Skeletal muscle cell (primary cell): ENCODE measurements around the gene ITGB6.
"Not testable (repeated sequence)": the region's sequence is repeated elsewhere in the genome, so short reads cannot be mapped to it uniquely, and the experiment has no call there.

Experiments used
- DNase-seq: peaks from one replicate; pipeline ENCODE4 v3.0.0-alpha.2; 2010; ENCODE audit warnings: low read depth
- H3K4me3 ChIP-seq: 2 replicates; pipeline ENCODE4 v1.5.1; 2011; ENCODE audit warnings: low read depth, mild to moderate bottlenecking, control low read depth, low read length, moderate library complexity

ITGB6 gene

GRCh38 chr2:160200921-160201320 is 849 bp upstream of the ITGB6 start:
- DNase-seq, result no peak
- H3K4me3 ChIP-seq, result no peak overlapping the region

GRCh38 chr2:160199053-160199452 is 1.0 kb downstream of the ITGB6 start:
- DNase-seq, result no peak
- H3K4me3 ChIP-seq, result no peak overlapping the region

GRCh38 chr2:160197587-160197986 is 2.5 kb downstream of the ITGB6 start:
- no peak overlapping the region for H3K4me3 ChIP-seq
- no peak for DNase-seq

GRCh38 chr2:160194946-160195345 is 5.1 kb downstream of the ITGB6 start:
- no peak for DNase-seq
- no peak overlapping the region for H3K4me3 ChIP-seq

GRCh38 chr2:160194351-160194750 is 5.7 kb downstream of the ITGB6 start:
- no peak overlapping the region for H3K4me3 ChIP-seq
- no peak for DNase-seq

GRCh38 chr2:160181146-160181836 is 18.8 kb downstream of the ITGB6 start:
- not testable (repeated sequence) for H3K4me3 ChIP-seq
- DNase-seq, result peak; percentile 25

- not testable (repeated sequence) for DNase-seq, H3K4me3 ChIP-seq
Measured at GRCh38 chr2:160180690-160181089, 19.4 kb downstream of the ITGB6 start.

GRCh38 chr2:160180172-160180571 is 19.9 kb downstream of the ITGB6 start:
- DNase-seq, result no peak
- H3K4me3 ChIP-seq, result no peak overlapping the region

- no peak overlapping the region for H3K4me3 ChIP-seq
- no peak for DNase-seq
Measured at GRCh38 chr2:160175169-160176134, 24.6 kb downstream of the ITGB6 start.

- DNase-seq, result no peak
- H3K4me3 ChIP-seq, result no peak overlapping the region
Measured at GRCh38 chr2:160174322-160174721, 25.8 kb downstream of the ITGB6 start.

GRCh38 chr2:160169988-160170387 is 30.1 kb downstream of the ITGB6 start:
- no peak for DNase-seq
- no peak overlapping the region for H3K4me3 ChIP-seq

GRCh38 chr2:160169471-160169870 is 30.6 kb downstream of the ITGB6 start:
- DNase-seq, result no peak
- H3K4me3 ChIP-seq, result no peak overlapping the region

- H3K4me3 ChIP-seq, result no peak overlapping the region
- DNase-seq, result no peak
Measured at GRCh38 chr2:160168878-160169277, 31.2 kb downstream of the ITGB6 start.

GRCh38 chr2:160167089-160167740 is 32.9 kb downstream of the ITGB6 start:
- no peak overlapping the region for H3K4me3 ChIP-seq
- no peak for DNase-seq

GRCh38 chr2:160165996-160166395 is 34.1 kb downstream of the ITGB6 start:
- DNase-seq, result no peak
- no peak overlapping the region for H3K4me3 ChIP-seq

GRCh38 chr2:160165081-160165480 is 35.0 kb downstream of the ITGB6 start:
- no peak overlapping the region for H3K4me3 ChIP-seq
- DNase-seq, result no peak

GRCh38 chr2:160157861-160158829 is 41.9 kb downstream of the ITGB6 start:
- H3K4me3 ChIP-seq, result no peak overlapping the region
- peak; percentile 22 for DNase-seq

GRCh38 chr2:160156665-160157064 is 43.4 kb downstream of the ITGB6 start:
- DNase-seq, result peak; percentile 58
- H3K4me3 ChIP-seq, result no peak overlapping the region

GRCh38 chr2:160156100-160156499 is 44.0 kb downstream of the ITGB6 start:
- no peak for DNase-seq
- no peak overlapping the region for H3K4me3 ChIP-seq
